Panc1 (cell line): ENCODE results near the gene C22orf39.

ENCODE experiments used
- POLR2AphosphoS5 ChIP-seq: IDR thresholded peaks from 2 replicates; pipeline ENCODE4 v1.6.1; 2012; ENCODE audit warnings: mild to moderate bottlenecking, low read depth, low read length, moderate library complexity
- REST ChIP-seq, 2 experiments: IDR thresholded peaks; 2 replicates each; pipeline ENCODE4 v1.6.1; 2011 to 2012; ENCODE audit warnings: low read depth in 2 of 2, control low read depth in 1 of 2, low read length in 1 of 2, mild to moderate bottlenecking in 1 of 2, moderate library complexity in 1 of 2; ENCODE audit not compliant: insufficient read depth in 1 of 2
- TCF7L2 ChIP-seq: IDR thresholded peaks from 2 replicates; pipeline ENCODE4 v1.6.1; 2011; ENCODE audit warnings: mild to moderate bottlenecking, low read depth, low read length, inconsistent platforms
- TF ChIP-seq, protein P1 (sequence below): fragments of 450-650 bp; IDR thresholded peaks from 2 replicates; pipeline ENCODE4 v1.5.1; 2017; ENCODE audit warnings: mild to moderate bottlenecking

GRCh38 chr22:19480173-19480568 lies 32.7 kb upstream of the C22orf39 start:
- TF ChIP-seq POLR2AphosphoS5: no peak
- TF ChIP-seq, protein P1, sequence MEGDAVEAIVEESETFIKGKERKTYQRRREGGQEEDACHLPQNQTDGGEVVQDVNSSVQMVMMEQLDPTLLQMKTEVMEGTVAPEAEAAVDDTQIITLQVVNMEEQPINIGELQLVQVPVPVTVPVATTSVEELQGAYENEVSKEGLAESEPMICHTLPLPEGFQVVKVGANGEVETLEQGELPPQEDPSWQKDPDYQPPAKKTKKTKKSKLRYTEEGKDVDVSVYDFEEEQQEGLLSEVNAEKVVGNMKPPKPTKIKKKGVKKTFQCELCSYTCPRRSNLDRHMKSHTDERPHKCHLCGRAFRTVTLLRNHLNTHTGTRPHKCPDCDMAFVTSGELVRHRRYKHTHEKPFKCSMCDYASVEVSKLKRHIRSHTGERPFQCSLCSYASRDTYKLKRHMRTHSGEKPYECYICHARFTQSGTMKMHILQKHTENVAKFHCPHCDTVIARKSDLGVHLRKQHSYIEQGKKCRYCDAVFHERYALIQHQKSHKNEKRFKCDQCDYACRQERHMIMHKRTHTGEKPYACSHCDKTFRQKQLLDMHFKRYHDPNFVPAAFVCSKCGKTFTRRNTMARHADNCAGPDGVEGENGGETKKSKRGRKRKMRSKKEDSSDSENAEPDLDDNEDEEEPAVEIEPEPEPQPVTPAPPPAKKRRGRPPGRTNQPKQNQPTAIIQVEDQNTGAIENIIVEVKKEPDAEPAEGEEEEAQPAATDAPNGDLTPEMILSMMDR: no peak
- no peak for TF ChIP-seq REST (IDR thresholded peaks at IDR 0.05; ENCODE audit: insufficient read depth in 1 of 2, low read depth in 2 of 2, low read length in 1 of 2)
- no peak for TF ChIP-seq TCF7L2
